ENCODE results near the gene MAG. TPM values are rescaled to one million over a fixed set of nuclear protein-coding genes. Genes with fewer than 3 reads are reported as not detected.
A peak's percentile ranks its signal among the peaks of the same experiment; 100 is the strongest.

MAG gene
- total RNA-seq, 1 donor from 2014 or later = 0.04 TPM

DNA sequence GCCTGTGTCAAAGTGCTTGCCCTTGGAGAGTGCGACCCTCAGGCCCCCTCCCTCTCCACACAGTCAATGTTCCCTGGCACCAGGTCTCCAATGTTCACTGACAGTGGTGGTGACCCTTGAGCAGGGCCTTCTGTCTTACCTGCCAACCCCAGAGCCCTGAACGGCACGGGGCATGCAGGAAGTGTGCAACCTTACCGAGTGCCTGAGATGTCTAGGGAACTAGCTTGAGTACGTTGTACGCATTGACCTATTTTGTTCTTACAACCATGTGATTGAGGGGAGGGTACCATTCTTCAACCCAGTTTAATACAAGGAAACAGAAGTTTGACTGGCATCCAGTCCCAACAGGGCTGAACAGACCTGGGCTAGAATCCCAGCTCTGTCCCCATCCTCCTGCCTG, 13.2 kb downstream of the MAG start:
- TF ChIP-seq, protein P1, sequence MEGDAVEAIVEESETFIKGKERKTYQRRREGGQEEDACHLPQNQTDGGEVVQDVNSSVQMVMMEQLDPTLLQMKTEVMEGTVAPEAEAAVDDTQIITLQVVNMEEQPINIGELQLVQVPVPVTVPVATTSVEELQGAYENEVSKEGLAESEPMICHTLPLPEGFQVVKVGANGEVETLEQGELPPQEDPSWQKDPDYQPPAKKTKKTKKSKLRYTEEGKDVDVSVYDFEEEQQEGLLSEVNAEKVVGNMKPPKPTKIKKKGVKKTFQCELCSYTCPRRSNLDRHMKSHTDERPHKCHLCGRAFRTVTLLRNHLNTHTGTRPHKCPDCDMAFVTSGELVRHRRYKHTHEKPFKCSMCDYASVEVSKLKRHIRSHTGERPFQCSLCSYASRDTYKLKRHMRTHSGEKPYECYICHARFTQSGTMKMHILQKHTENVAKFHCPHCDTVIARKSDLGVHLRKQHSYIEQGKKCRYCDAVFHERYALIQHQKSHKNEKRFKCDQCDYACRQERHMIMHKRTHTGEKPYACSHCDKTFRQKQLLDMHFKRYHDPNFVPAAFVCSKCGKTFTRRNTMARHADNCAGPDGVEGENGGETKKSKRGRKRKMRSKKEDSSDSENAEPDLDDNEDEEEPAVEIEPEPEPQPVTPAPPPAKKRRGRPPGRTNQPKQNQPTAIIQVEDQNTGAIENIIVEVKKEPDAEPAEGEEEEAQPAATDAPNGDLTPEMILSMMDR (IDR thresholded peaks at IDR 0.05; ENCODE audit: insufficient read depth, low read length, poor library complexity, severe bottlenecking) = no peak
- H3K27me3 ChIP-seq (ENCODE audit: control insufficient read depth, insufficient read depth, low read length) = peaks cover 2% of the 10 kb centered on the region
- no peak for DNase-seq (ENCODE audit: low read depth)
- no peaks in the 10 kb centered on the region for H3K36me3 ChIP-seq (ENCODE audit: control insufficient read depth, insufficient read depth, low read length)
- H3K4me3 ChIP-seq (ENCODE audit: low read depth, low read length) = no peak overlapping the region

GRCh38 chr19:35306473-35307246, 14.7 kb downstream of the MAG start:
- peaks cover 2% of the 10 kb centered on the region for H3K27me3 ChIP-seq (ENCODE audit: control insufficient read depth, insufficient read depth, low read length)
- H3K36me3 ChIP-seq (ENCODE audit: control insufficient read depth, insufficient read depth, low read length) = no peaks in the 10 kb centered on the region
- TF ChIP-seq, protein P1 (IDR thresholded peaks at IDR 0.05; ENCODE audit: insufficient read depth, low read length, poor library complexity, severe bottlenecking) = peak; percentile 40
- no peak for DNase-seq (ENCODE audit: low read depth)
- no peak overlapping the region for H3K4me3 ChIP-seq (ENCODE audit: low read depth, low read length)

- peaks cover 2% of the 10 kb centered on the region for H3K27me3 ChIP-seq (ENCODE audit: control insufficient read depth, insufficient read depth, low read length)
These were observed 16.0 kb downstream of the MAG start for GRCh38 chr19:35307931-35308330.

DNA sequence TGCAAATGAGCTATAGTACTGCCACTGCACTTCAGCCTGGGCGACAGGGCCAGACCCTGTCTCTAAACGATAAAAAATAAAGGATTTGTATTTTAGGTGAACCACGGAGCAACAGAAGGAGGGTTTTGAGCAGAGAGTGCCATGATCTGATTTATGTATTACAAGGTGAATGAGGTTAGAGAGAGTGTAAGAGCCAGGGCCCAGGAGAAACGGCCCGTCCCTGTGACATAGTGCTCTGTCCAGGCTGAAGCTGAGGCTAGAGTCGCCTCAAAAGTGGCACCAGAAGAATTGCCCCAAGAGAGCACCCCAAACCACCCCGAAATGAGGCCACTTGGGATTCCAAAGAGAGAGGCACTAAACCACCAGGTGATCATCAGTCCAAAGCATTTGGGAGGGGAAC, 16.9 kb downstream of the MAG start:
- H3K27me3 ChIP-seq (ENCODE audit: control insufficient read depth, insufficient read depth, low read length) = peaks cover 2% of the 10 kb centered on the region
- no peaks in the 10 kb centered on the region for H3K36me3 ChIP-seq (ENCODE audit: control insufficient read depth, insufficient read depth, low read length)
- DNase-seq (ENCODE audit: low read depth) = no peak
- TF ChIP-seq, protein P1 (IDR thresholded peaks at IDR 0.05; ENCODE audit: insufficient read depth, low read length, poor library complexity, severe bottlenecking) = no peak
- H3K4me3 ChIP-seq (ENCODE audit: low read depth, low read length) = no peak overlapping the region

More at GRCh38 chr19:35307931-35308330, 16.0 kb downstream of the MAG start:
- DNase-seq (ENCODE audit: low read depth) = no peak
- Histone ChIP-seq H3K36me3 (ENCODE audit: control insufficient read depth, insufficient read depth, low read length) (no peaks in the 10 kb centered on the region), H3K4me3 (ENCODE audit: low read depth, low read length) (no peak overlapping the region)
- TF ChIP-seq, protein P1 (IDR thresholded peaks at IDR 0.05; ENCODE audit: insufficient read depth, low read length, poor library complexity, severe bottlenecking) = no peak

- TF ChIP-seq, protein P1 (IDR thresholded peaks at IDR 0.05; ENCODE audit: insufficient read depth, low read length, poor library complexity, severe bottlenecking) = no peak
- DNase-seq (ENCODE audit: low read depth) = peak; percentile 48
- H3K36me3 ChIP-seq (ENCODE audit: control insufficient read depth, insufficient read depth, low read length) = no peaks in the 10 kb centered on the region
- H3K4me3 ChIP-seq (ENCODE audit: low read depth, low read length) = no peak overlapping the region
- H3K27me3 ChIP-seq (ENCODE audit: control insufficient read depth, insufficient read depth, low read length) = peaks cover 2% of the 10 kb centered on the region
These were observed 17.7 kb downstream of the MAG start for GRCh38 chr19:35309481-35310279.

All from kidney epithelial cell (primary cell).